Measurements from ENCODE around the gene ANKS3. TPM values are rescaled to one million over a fixed set of nuclear protein-coding genes. Genes with fewer than 3 reads are reported as not detected.

ANKS3 gene
- total RNA-seq, 4 donors from 2014 or later, result 9.4 to 22.7 (median 11.5) TPM

- DNase-seq, result no peak
- Histone ChIP-seq H3K27me3 (no peaks in the 10 kb centered on the region), H3K4me1 (peaks cover 0 to 31% (median 3%) of the 10 kb centered on the region in 3 donors), H3K27ac (no peak overlapping the region), H3K9me3 (no peaks in the 10 kb centered on the region), H3K4me3 (no peak overlapping the region), H3K36me3 (peaks cover 26 to 98% (median 35%) of the 10 kb centered on the region in 3 donors)
- TF ChIP-seq CTCF (IDR thresholded peaks at IDR 0.05), result no peak
- no peak for TF ChIP-seq POLR2A (IDR thresholded peaks at IDR 0.05)
- intact Hi-C loops (cut with DNase I), result no loop called here
- 73% methylated on average over 3 of the region's 13 CpGs; no CpG with 5 or more reads in 1 of the 2 donors for WGBS, 2 donors
These were observed 48.8 kb downstream of the ANKS3 start for GRCh38 chr16:4685292-4685691.

GRCh38 chr16:4684763-4685162, 49.3 kb downstream of the ANKS3 start:
- DNase-seq, result no peak
- TF ChIP-seq POLR2A (IDR thresholded peaks at IDR 0.05), result no peak
- TF ChIP-seq CTCF (IDR thresholded peaks at IDR 0.05), result no peak
- H3K9me3 ChIP-seq, result no peaks in the 10 kb centered on the region
- H3K36me3 ChIP-seq, result peaks cover 26 to 98% (median 35%) of the 10 kb centered on the region in 3 donors
- H3K27me3 ChIP-seq, result no peaks in the 10 kb centered on the region
- 52 to 100% methylated on average over 1 to 6 of the region's 13 CpGs for WGBS, 2 donors
- no peak overlapping the region for H3K4me3 ChIP-seq
- intact Hi-C loops (cut with DNase I), result no loop called here
- no peak overlapping the region for H3K27ac ChIP-seq
- H3K4me1 ChIP-seq, result peaks cover 0 to 32% (median 0%) of the 10 kb centered on the region in 3 donors

- no peak overlapping the region for H3K27ac ChIP-seq
- no peak for TF ChIP-seq CTCF (IDR thresholded peaks at IDR 0.05)
- TF ChIP-seq POLR2A (IDR thresholded peaks at IDR 0.05), result no peak
- DNase-seq, result no peak
- peaks cover 0 to 38% (median 0%) of the 10 kb centered on the region in 3 donors for H3K4me1 ChIP-seq
- H3K9me3 ChIP-seq, result no peaks in the 10 kb centered on the region
- 90 to 95% methylated on average over 5 to 8 of the region's 23 CpGs for WGBS, 2 donors
- H3K36me3 ChIP-seq, result peaks cover 26 to 98% (median 35%) of the 10 kb centered on the region in 3 donors
- intact Hi-C loops (cut with DNase I), result no loop called here
- no peak overlapping the region for H3K4me3 ChIP-seq
- no peaks in the 10 kb centered on the region for H3K27me3 ChIP-seq
These were observed 49.9 kb downstream of the ANKS3 start for GRCh38 chr16:4684058-4684715.

GRCh38 chr16:4683255-4684057, 50.6 kb downstream of the ANKS3 start:
- no peaks in the 10 kb centered on the region for H3K27me3 ChIP-seq
- no peaks in the 10 kb centered on the region for H3K9me3 ChIP-seq
- TF ChIP-seq POLR2A (IDR thresholded peaks at IDR 0.05) (no peak), CTCF (IDR thresholded peaks at IDR 0.05) (no peak)
- peaks cover 0 to 45% (median 0%) of the 10 kb centered on the region in 3 donors for H3K4me1 ChIP-seq
- no peak for DNase-seq
- intact Hi-C loops (cut with DNase I), result no loop called here
- peaks cover 25 to 97% (median 35%) of the 10 kb centered on the region in 3 donors for H3K36me3 ChIP-seq
- 86 to 93% methylated on average over 6 to 7 of the region's 17 CpGs for WGBS, 2 donors
- no peak overlapping the region for H3K4me3 ChIP-seq
- H3K27ac ChIP-seq, result no peak overlapping the region
